ENCODE measurements around the gene FES. TPM values are rescaled to one million over a fixed set of nuclear protein-coding genes. Genes with fewer than 3 reads are reported as not detected.
A peak's percentile ranks its signal among the peaks of the same experiment; 100 is the strongest.

Gene FES
- total and polyA plus RNA-seq, 10 of the 15 experiments (the other 5 are each of a cell fraction or from before 2014, with no cell fraction given) = 0.07 to 23.9 (median 9.9) TPM

DNA sequence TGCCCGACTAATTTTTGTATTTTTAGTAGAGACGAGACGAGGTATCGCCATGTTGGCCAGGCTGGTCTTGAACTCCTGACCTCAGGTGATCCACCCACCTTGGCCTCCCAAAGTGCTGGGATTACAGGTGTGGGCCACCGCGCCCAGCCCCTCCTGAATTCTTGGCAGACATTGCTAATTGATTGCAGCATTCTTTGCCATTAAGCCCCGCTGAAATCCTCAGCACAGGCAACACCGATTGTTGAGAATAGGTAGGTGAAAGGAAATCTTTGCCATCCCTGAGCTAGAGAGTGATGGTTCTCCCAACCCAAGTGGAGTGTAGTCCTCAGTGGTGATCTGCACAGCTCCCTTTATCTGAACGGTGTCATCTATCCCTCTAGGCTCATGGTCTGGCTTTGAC is 20.4 kb downstream of the FES start:
- CTCF ChIA-PET = interaction anchor here (1.1 to 15.1 kb wide), 3 partner anchors 18 to 24 kb away, joined by 4 to 480 read pairs (median 6); partner anchors contain the start of genes HDDC3 and UNC45A
- RAD21 ChIA-PET (ENCODE audit: unreplicated experiment) = interaction anchor here (1.7 to 9.2 kb wide), 2 partner anchors 28 to 185 kb away, joined by 3 to 193 read pairs; partner anchors contain the start of genes HDDC3 and UNC45A
- Histone ChIP-seq H3K79me2 (ENCODE audit: control insufficient read depth, insufficient read depth, low read length) (peaks cover 18% of the 10 kb centered on the region), H3K4me2 (ENCODE audit: control insufficient read depth, insufficient read depth) (no peak overlapping the region), H2AFZ (ENCODE audit: control insufficient read depth, low read depth, low read length) (no peak overlapping the region), H3K27me3 (replicated peaks in 1 of 2; ENCODE audit: control insufficient read depth in 2 of 2, insufficient read depth in 2 of 2, low read length in 1 of 2) (no peaks in the 10 kb centered on the region), H3K9me3 (replicated peaks; ENCODE audit: control insufficient read depth, insufficient read depth, low read length) (no peaks in the 10 kb centered on the region), H3K4me3 (no peak overlapping the region), H3K36me3 (ENCODE audit: control insufficient read depth in 2 of 2, insufficient read depth in 2 of 2, low read length in 1 of 2) (peaks cover 18 to 29% of the 10 kb centered on the region in 2 experiments), H4K20me1 (ENCODE audit: control insufficient read depth, insufficient read depth) (no peaks in the 10 kb centered on the region; the same call in 1 of the 2 replicates), H3K27ac (ENCODE audit: control insufficient read depth, insufficient read depth) (no peak overlapping the region), H3K4me1 (ENCODE audit: control insufficient read depth, insufficient read depth, low read length) (peaks cover 12% of the 10 kb centered on the region), H3K9ac (ENCODE audit: control insufficient read depth, insufficient read depth, low read length) (no peak overlapping the region)
- SMC1A ChIA-PET (ENCODE audit: uncharacterized antibody, unreplicated experiment) = interaction anchor here (1.4 to 12.3 kb wide), 6 partner anchors 17 to 197 kb away, joined by 3 to 225 read pairs (median 8); partner anchors contain the start of genes HDDC3 and UNC45A
- intact Hi-C loops (cut with micrococcal nuclease; ENCODE audit: unreplicated experiment) (no loop called here), in situ Hi-C loops (cut with MboI) (no loop called here)
- TF ChIP-seq BRCA1 (IDR thresholded peaks at IDR 0.05; ENCODE audit: low read depth, low read length) = no peak
- TF ChIP-seq, protein P1, sequence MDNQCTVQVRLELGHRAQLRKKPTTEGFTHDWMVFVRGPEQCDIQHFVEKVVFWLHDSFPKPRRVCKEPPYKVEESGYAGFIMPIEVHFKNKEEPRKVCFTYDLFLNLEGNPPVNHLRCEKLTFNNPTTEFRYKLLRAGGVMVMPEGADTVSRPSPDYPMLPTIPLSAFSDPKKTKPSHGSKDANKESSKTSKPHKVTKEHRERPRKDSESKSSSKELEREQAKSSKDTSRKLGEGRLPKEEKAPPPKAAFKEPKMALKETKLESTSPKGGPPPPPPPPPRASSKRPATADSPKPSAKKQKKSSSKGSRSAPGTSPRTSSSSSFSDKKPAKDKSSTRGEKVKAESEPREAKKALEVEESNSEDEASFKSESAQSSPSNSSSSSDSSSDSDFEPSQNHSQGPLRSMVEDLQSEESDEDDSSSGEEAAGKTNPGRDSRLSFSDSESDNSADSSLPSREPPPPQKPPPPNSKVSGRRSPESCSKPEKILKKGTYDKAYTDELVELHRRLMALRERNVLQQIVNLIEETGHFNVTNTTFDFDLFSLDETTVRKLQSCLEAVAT (IDR thresholded peaks at IDR 0.05) = peak; percentile 89
- ATAC-seq (no peak), DNase-seq (ENCODE audit: low read depth, low spot score) (no peak), FAIRE-seq (no peak)
- BruUV-seq (replicated peaks) = no TSS peak
- POLR2A ChIA-PET = interaction anchor here (1.3 to 7.6 kb wide), 3 partner anchors 14 to 28 kb away, joined by 3 to 113 read pairs (median 42); partner anchors contain the start of genes HDDC3 and UNC45A
- 97% methylated on average over 9 of the region's 9 CpGs for WGBS (ENCODE audit: insufficient coverage, insufficient replicate concordance, low lambda C conversion rate, missing lambda C conversion rate)

Measured in GM12878 (cell line).